Muscle layer of duodenum (tissue), 2 donors: Measurements from ENCODE around the gene UNC5B.

Source experiments
- H3K27ac ChIP-seq: one replicate; pipeline ENCODE4 v1.7.0; 2013; ENCODE audit warnings: mild to moderate bottlenecking, low read length
- H3K27me3 ChIP-seq: one replicate; pipeline ENCODE4 v1.7.0; 2013; ENCODE audit warnings: low read depth, mild to moderate bottlenecking, control low read depth, low read length
- H3K36me3 ChIP-seq, 2 donors: one replicate each; pipeline ENCODE4 v1.7.0; 2013; ENCODE audit warnings: low read length in 2 of 2, control low read depth in 1 of 2, mild to moderate bottlenecking in 1 of 2; ENCODE audit not compliant: insufficient read depth in 2 of 2, control insufficient read depth in 1 of 2
- H3K4me1 ChIP-seq, 2 donors: one replicate each; pipeline ENCODE4 v1.7.0; 2013; ENCODE audit warnings: low read length in 2 of 2, mild to moderate bottlenecking in 2 of 2, control low read depth in 1 of 2, moderate library complexity in 1 of 2; ENCODE audit not compliant: insufficient read depth in 2 of 2, control insufficient read depth in 1 of 2
- H3K4me3 ChIP-seq, 2 donors: one replicate each; pipeline ENCODE4 v1.7.0; 2013; ENCODE audit warnings: low read length in 2 of 2, low read depth in 1 of 2, mild to moderate bottlenecking in 1 of 2
- H3K9me3 ChIP-seq, 2 donors: one replicate each; pipeline ENCODE4 v1.7.0; 2013; ENCODE audit warnings: low read length in 2 of 2, control low read depth in 1 of 2, mild to moderate bottlenecking in 1 of 2; ENCODE audit not compliant: control insufficient read depth in 1 of 2
- donor health status: healthy.

UNC5B gene

DNA sequence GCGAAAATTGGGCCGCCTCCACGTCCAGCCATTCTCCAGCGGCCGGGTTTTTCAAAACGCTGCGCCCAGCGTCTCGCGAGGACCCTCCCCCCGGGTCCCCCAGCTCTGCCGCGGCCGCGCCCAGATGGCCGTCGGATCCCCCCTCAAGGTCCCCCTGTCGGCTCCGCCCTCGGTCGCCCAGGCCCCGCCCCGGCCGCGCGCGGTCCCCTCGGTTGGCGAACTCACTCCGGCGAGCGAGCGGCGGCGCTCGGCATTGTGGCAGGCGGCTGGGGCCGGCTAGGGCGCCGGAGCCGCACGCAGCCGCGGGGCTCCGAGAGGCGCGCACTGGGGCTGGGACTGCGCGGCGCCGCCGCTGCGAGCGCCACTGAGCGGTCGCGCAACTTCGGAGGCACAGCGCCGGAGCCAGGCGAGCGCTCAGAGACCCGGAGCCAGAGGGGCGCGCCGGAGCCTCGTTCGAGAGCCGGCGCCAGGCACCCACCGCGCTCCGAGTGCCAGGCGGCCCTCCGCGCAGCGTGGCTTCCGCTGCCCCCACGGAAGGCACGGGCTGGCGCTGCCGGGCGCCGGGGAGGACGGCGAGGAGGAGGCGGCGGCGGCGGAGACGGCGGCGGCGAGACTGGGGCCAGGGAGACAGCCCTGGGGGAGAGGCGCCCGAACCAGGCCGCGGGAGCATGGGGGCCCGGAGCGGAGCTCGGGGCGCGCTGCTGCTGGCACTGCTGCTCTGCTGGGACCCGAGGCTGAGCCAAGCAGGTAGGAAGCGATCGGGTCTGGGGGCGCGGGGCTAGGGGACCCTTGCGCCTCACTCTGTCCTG is at the start of gene UNC5B:
TSS of gene UNC5B (plus strand) at position 253 of the 809 bp plus-strand sequence. CDS start at position 669, 416 bp downstream.
- Histone ChIP-seq H3K4me1 (peaks cover 4 to 32% of the 10 kb centered on the region in 2 donors), H3K27me3 (peaks cover 37% of the 10 kb centered on the region), H3K36me3 (peaks cover 0 to 3% of the 10 kb centered on the region in 2 donors)

DNA sequence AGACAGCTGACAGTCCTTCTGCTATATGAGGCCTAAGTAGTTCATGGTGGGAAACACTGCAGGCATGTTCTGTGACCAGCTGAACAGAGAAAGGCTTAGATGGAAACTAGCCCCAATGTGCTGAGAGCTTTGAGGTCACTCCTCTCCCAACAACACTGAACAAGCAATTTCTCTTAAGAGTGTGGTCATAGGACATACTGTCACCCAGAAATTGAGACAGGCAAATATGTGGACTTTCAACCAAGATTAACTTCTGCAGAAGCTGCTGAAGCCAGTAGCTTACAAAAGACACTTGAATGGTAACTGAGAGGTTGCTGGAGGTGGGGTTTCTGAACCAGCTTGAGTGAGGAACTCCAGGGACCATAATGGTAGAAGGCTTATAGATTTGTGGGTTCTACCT is 38.9 kb upstream of the UNC5B start:
- no peak overlapping the region for H3K27ac ChIP-seq
- no peaks in the 10 kb centered on the region for H3K4me1 ChIP-seq
- no peaks in the 10 kb centered on the region for H3K27me3 ChIP-seq
- H3K4me3 ChIP-seq, result no peak overlapping the region
- no peaks in the 10 kb centered on the region for H3K9me3 ChIP-seq
- H3K36me3 ChIP-seq, result no peaks in the 10 kb centered on the region

More for the DNA sequence above, at the start of gene UNC5B:
- no peaks in the 10 kb centered on the region for H3K9me3 ChIP-seq
- H3K27ac ChIP-seq, result no peak within 1 kb of the TSS
- H3K4me3 ChIP-seq, result peak within 1 kb of the TSS; percentile 72 to 87

- no peaks in the 10 kb centered on the region for H3K4me1 ChIP-seq
- H3K9me3 ChIP-seq, result no peaks in the 10 kb centered on the region
- H3K27me3 ChIP-seq, result no peaks in the 10 kb centered on the region
These were observed 35.7 kb upstream of the UNC5B start for GRCh38 chr10:71176661-71177060.

GRCh38 chr10:71177651-71178199 is 34.6 kb upstream of the UNC5B start:
- no peaks in the 10 kb centered on the region for H3K27me3 ChIP-seq
- H3K36me3 ChIP-seq, result no peaks in the 10 kb centered on the region
- H3K9me3 ChIP-seq, result no peaks in the 10 kb centered on the region
- no peaks in the 10 kb centered on the region for H3K4me1 ChIP-seq
- no peak overlapping the region for H3K4me3 ChIP-seq
- no peak overlapping the region for H3K27ac ChIP-seq

More at GRCh38 chr10:71176661-71177060, 35.7 kb upstream of the UNC5B start:
- Histone ChIP-seq H3K36me3 (no peaks in the 10 kb centered on the region), H3K27ac (no peak overlapping the region), H3K4me3 (no peak overlapping the region)

DNA sequence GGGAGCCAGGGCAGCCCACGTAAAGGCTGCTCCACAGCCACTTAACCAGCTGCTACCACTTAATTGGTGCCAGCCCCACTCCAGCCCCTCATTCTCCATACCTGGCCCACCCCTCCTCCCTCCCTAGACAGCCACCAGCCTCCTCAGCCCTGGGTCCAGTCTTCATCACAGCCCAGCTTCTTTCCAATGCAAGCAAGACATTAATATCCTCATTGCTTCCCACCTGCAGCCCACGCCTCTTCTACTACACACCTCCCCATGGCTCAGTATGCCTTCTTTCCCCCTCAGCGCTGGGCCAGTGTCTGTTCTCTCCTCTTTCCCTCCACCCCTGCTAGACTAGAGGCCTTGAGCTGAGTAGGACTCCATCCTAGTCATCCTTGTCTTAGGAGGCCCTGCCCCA is 33.5 kb upstream of the UNC5B start:
- no peaks in the 10 kb centered on the region for H3K36me3 ChIP-seq
- no peak overlapping the region for H3K4me3 ChIP-seq
- H3K27me3 ChIP-seq, result no peaks in the 10 kb centered on the region
- H3K9me3 ChIP-seq, result no peaks in the 10 kb centered on the region
- no peaks in the 10 kb centered on the region for H3K4me1 ChIP-seq
- no peak overlapping the region for H3K27ac ChIP-seq

- Histone ChIP-seq H3K9me3 (no peaks in the 10 kb centered on the region), H3K4me1 (no peaks in the 10 kb centered on the region), H3K27ac (no peak overlapping the region), H3K4me3 (no peak overlapping the region), H3K27me3 (no peaks in the 10 kb centered on the region), H3K36me3 (no peaks in the 10 kb centered on the region)
These were observed 33.0 kb upstream of the UNC5B start for GRCh38 chr10:71179382-71179781.

DNA sequence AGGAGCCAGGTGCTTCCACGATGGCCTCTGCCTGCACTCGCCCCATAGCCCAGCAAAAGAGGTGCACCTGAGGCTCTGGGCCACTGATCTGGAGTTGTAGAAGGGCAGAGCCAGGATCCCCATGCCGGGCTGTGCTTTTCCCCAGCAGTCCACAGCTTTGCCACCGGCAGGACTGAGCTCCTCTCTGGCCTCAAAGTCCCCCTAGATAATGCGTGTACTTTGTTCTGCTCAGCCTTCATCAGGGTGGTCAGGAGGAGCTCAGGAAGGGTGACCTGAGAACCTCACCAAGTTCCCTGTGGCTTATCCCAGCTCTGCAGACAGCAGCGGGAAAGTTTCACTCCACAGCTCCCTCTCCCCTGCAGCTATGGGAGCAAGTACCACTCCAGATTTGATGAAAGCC is 27.9 kb upstream of the UNC5B start:
- Histone ChIP-seq H3K4me1 (peaks cover 0 to 7% of the 10 kb centered on the region in 2 donors), H3K36me3 (no peaks in the 10 kb centered on the region), H3K9me3 (no peaks in the 10 kb centered on the region), H3K4me3 (no peak overlapping the region), H3K27me3 (no peaks in the 10 kb centered on the region), H3K27ac (no peak overlapping the region)

GRCh38 chr10:71185209-71185608 is 27.2 kb upstream of the UNC5B start:
- no peaks in the 10 kb centered on the region for H3K27me3 ChIP-seq

DNA sequence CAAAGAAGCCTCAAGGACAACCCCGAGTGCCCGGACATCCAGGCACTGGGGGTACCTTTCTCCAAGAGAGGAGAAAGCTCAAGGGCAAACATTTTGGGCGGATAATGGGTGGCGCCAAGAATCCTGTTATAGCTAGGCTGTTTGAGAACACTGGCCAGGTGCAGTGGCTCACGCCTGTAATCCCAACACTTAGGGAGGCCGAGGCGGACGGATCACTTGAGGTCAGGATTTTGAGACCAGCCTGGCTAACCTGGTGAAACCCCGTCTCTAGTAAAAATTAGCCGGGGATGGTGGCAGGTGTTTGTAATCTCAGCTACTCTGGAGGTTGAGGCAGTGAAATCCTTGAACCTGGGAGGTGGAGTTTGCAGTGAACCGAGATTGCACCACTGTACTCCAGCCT is 25.2 kb upstream of the UNC5B start:
- no peak overlapping the region for H3K4me3 ChIP-seq
- H3K27me3 ChIP-seq, result no peaks in the 10 kb centered on the region
- H3K4me1 ChIP-seq, result peaks cover 0 to 7% of the 10 kb centered on the region in 2 donors
- H3K27ac ChIP-seq, result no peak overlapping the region
- H3K36me3 ChIP-seq, result no peaks in the 10 kb centered on the region
- H3K9me3 ChIP-seq, result no peaks in the 10 kb centered on the region

More at GRCh38 chr10:71185209-71185608, 27.2 kb upstream of the UNC5B start:
- Histone ChIP-seq H3K4me1 (peaks cover 0 to 7% of the 10 kb centered on the region in 2 donors), H3K27ac (no peak overlapping the region), H3K36me3 (no peaks in the 10 kb centered on the region), H3K4me3 (no peak overlapping the region), H3K9me3 (no peaks in the 10 kb centered on the region)

- H3K36me3 ChIP-seq, result no peaks in the 10 kb centered on the region
- H3K9me3 ChIP-seq, result no peaks in the 10 kb centered on the region
- no peak overlapping the region for H3K4me3 ChIP-seq
- H3K27me3 ChIP-seq, result no peaks in the 10 kb centered on the region
- no peak overlapping the region for H3K27ac ChIP-seq
- peaks cover 0 to 7% of the 10 kb centered on the region in 2 donors for H3K4me1 ChIP-seq
These were observed 24.8 kb upstream of the UNC5B start for GRCh38 chr10:71187600-71187999.

GRCh38 chr10:71188201-71188600 is 24.2 kb upstream of the UNC5B start:
- H3K4me1 ChIP-seq, result peaks cover 0 to 7% of the 10 kb centered on the region in 2 donors
- no peak overlapping the region for H3K27ac ChIP-seq
- no peaks in the 10 kb centered on the region for H3K27me3 ChIP-seq
- no peak overlapping the region for H3K4me3 ChIP-seq
- no peaks in the 10 kb centered on the region for H3K9me3 ChIP-seq
- H3K36me3 ChIP-seq, result no peaks in the 10 kb centered on the region
